ENCODE measurements around the gene SPATA4.

The SPATA4 gene

DNA sequence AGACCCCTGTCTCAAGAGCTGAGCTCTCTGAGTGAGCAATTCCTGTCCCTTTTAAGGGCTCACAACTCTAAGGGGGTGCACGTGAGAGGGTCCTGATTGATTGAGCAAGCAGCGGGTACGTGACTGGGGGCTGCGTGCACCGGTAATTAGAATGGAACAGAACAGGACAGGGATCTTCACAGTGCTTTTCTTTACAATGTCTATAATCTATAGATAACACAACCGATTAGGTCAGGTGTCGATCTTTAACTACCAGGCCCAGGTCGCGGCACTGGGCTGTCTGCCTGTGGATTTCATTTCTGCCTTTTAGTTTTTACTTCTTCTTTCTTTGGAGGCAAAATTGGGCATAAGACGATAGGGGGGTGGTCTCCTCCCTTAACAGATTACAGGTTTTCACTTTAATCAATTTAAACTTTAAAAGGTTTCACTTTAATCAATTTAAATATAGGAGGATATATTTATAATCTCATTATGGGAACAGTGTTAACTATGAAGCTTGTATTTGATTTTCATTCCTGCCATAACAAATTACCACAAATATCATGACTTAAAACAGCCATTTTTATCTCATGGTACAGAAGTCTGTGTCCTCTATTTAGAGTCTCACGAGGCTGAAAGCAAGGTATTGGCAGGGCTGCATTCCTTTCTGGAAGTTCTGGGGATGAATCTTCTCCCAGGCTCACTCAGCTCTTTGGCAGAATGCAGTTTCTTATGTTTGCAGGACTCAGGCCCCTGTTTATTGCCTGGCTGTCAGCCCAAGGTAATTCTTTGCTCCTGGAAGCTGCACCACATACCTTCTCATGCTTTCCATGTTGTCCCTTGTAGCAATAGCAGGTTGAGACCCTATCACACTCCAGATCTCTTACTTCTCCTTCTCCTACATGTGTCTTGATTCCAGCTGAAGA lies 5.2 kb downstream of the SPATA4 start:
- TF ChIP-seq USF1 (IDR thresholded peaks at IDR 0.05) (no peak), RAD21 (IDR thresholded peaks at IDR 0.05; ENCODE audit: low read depth) (no peak), NFIC (IDR thresholded peaks at IDR 0.05) (no peak), TEAD4 (IDR thresholded peaks at IDR 0.05) (no peak), REST (IDR thresholded peaks at IDR 0.05; ENCODE audit: low read depth) (no peak), TCF12 (IDR thresholded peaks at IDR 0.05; ENCODE audit: low read depth) (no peak), ZBTB7A (IDR thresholded peaks at IDR 0.05; ENCODE audit: low read depth) (no peak), EGR1 (IDR thresholded peaks at IDR 0.05) (no peak), EP300 (IDR thresholded peaks at IDR 0.05; ENCODE audit: borderline replicate concordance) (no peak), FOXM1 (IDR thresholded peaks at IDR 0.05; ENCODE audit: borderline replicate concordance, low read depth) (no peak), YY1 (IDR thresholded peaks at IDR 0.05; ENCODE audit: low read depth) (no peak)
- TF ChIP-seq, protein P1, sequence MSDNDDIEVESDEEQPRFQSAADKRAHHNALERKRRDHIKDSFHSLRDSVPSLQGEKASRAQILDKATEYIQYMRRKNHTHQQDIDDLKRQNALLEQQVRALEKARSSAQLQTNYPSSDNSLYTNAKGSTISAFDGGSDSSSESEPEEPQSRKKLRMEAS (IDR thresholded peaks at IDR 0.05): no peak

- TF ChIP-seq ZBTB7A (IDR thresholded peaks at IDR 0.05; ENCODE audit: low read depth) (no peak), NFIC (IDR thresholded peaks at IDR 0.05) (no peak), FOXM1 (IDR thresholded peaks at IDR 0.05; ENCODE audit: borderline replicate concordance, low read depth) (no peak), EGR1 (IDR thresholded peaks at IDR 0.05) (no peak), TCF12 (IDR thresholded peaks at IDR 0.05; ENCODE audit: low read depth) (no peak), EP300 (IDR thresholded peaks at IDR 0.05; ENCODE audit: borderline replicate concordance) (no peak), RAD21 (IDR thresholded peaks at IDR 0.05; ENCODE audit: low read depth) (no peak)
- TF ChIP-seq, protein P1 (IDR thresholded peaks at IDR 0.05): no peak
These were observed 6.7 kb downstream of the SPATA4 start for GRCh38 chr4:176188654-176189053.

GRCh38 chr4:176187624-176188023 lies 7.8 kb downstream of the SPATA4 start:
- no peak for TF ChIP-seq CREB1 (IDR thresholded peaks at IDR 0.05; ENCODE audit: low read depth)

- TF ChIP-seq RAD21 (IDR thresholded peaks at IDR 0.05; ENCODE audit: low read depth) (no peak), EGR1 (IDR thresholded peaks at IDR 0.05) (no peak), EP300 (IDR thresholded peaks at IDR 0.05; ENCODE audit: borderline replicate concordance) (no peak), USF1 (IDR thresholded peaks at IDR 0.05) (no peak), FOXM1 (IDR thresholded peaks at IDR 0.05; ENCODE audit: borderline replicate concordance, low read depth) (no peak), TAF1 (IDR thresholded peaks at IDR 0.05; ENCODE audit: low read depth) (no peak), TEAD4 (IDR thresholded peaks at IDR 0.05) (no peak), NFIC (IDR thresholded peaks at IDR 0.05) (no peak), YY1 (IDR thresholded peaks at IDR 0.05; ENCODE audit: low read depth) (no peak), REST (IDR thresholded peaks at IDR 0.05; ENCODE audit: low read depth) (no peak)
These were observed 8.6 kb downstream of the SPATA4 start for GRCh38 chr4:176186671-176187395.

DNA sequence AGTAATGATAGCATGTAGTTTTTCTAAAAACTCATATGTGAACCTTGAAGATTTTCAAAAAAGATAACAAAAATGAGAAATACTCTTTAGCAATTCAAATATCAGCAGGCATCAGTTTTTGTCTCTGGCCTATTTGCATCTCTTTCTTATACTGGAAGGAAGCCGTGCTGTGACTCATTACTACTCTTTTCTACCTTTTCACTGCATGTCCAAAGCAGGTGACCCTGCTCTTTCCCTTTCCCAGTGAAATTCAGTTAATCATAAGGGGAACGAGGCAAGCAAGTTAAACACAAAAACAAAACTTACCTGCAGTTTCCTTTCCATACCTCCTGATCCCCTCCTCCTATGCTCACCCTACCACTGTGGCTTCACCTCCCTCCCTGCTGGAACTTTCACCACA lies 9.3 kb downstream of the SPATA4 start:
- TF ChIP-seq EP300 (IDR thresholded peaks at IDR 0.05; ENCODE audit: borderline replicate concordance): no peak
- TF ChIP-seq TAF1 (IDR thresholded peaks at IDR 0.05; ENCODE audit: low read depth): no peak
- TF ChIP-seq TCF12 (IDR thresholded peaks at IDR 0.05; ENCODE audit: low read depth): no peak
- TF ChIP-seq CREB1 (IDR thresholded peaks at IDR 0.05; ENCODE audit: low read depth): no peak
- TF ChIP-seq CEBPB (IDR thresholded peaks at IDR 0.05): no peak
- TF ChIP-seq, protein P1 (IDR thresholded peaks at IDR 0.05): no peak
- TF ChIP-seq ZBTB7A (IDR thresholded peaks at IDR 0.05; ENCODE audit: low read depth): no peak
- TF ChIP-seq TEAD4 (IDR thresholded peaks at IDR 0.05): no peak
